Ovary (tissue), 3 donors: ENCODE results near the gene MYF6.

Source experiments
- CTCF ChIP-seq, 3 donors: fragments of 450-650 bp in 2 of 3; fragments of 200-600 bp in 1 of 3; IDR thresholded peaks; one replicate each; pipeline versions ENCODE4 v1.5.1 to v1.8.0; 2016 to 2022; ENCODE audit warnings: antibody characterized with exemption in 3 of 3, mild to moderate bottlenecking in 1 of 3
- EP300 ChIP-seq: sonication (generic); formaldehyde crosslinking; IDR thresholded peaks from one replicate; pipeline ENCODE4 v1.6.1; 2017; ENCODE audit warnings: antibody characterized with exemption
- donor health status: DM: no; HTN: no; CAD: no.

DNA sequence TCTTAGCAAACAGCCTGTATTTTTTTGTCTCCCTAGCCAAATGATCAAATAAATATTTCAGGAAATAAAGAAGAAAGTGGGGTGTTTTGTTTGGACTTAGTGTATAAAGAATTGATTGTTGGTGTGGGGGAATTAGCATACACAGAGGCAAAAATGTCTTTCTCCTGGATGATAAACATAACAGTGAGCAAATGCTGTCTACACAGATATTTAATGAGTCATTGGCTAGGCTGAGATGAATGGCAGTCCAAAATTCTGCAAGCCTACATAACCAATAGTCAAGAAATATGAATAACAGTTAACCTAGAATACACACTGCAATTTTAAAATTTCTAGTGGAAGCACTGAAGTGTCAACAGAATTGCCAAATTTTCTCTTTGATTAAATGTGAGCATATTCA is 45.0 kb downstream of the MYF6 start:
- TF ChIP-seq CTCF (IDR thresholded peaks at IDR 0.05) (no peak), EP300 (no peak)
